ENCODE data around the gene NRIP3.
"Not testable (repeated sequence)": the region's sequence is repeated elsewhere in the genome, so short reads cannot be mapped to it uniquely, and the experiment has no call there.

The NRIP3 gene

DNA sequence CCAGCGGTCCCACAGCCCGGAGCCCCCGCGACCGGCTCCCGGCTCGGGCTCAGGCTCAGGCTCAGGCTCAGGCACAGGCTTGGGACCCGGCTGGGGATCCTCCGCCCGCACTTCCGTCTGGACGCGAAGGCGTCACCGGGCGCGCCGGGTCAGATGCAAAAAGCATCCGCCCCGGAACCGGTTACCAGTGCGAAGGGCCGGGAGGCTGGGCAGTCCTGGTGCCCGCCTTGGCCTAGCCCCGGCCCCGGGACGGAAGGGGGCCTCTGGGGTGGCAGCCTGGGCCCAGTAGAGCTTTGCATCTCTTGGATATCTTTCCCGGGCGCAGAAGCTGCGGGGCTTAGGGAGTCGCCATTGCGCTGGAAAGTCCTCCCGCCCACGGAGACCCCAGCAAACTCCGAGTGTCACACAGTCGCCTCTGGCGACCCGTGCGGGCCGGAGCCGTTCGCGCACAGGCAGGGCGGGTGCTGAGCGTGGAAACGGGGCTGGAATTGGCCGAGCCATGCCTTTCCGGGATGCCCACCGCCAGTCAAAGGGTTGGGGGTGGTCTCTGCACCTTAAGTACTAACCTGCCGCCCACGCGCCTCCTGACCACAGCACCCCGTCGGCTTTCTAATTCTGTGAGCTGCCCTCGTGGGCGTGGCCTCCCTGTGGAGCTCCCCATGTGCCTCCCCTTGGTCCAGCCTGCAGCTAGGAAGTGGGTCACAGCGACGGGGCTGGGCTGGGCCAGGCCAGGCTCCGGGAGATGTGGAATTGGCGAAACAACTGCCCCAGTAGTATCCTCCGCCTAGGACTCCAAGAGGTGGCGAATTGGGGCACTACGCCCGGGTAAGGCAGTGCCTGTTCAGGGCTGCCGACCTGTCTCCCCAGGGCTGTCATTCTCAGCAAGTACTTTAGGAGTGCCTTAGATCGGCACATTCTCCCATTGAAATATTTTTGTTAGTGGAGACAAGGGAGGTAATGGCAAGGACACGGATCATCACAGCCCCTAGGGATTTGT lies 39.2 kb downstream of the NRIP3 start, which contains the start of gene TMEM9B:
TSS of gene TMEM9B (minus strand) at position 119 of the 997 bp plus-strand sequence. CDS start 129 bp downstream, outside the sequence.
- peak; percentile 69 to 81 for DNase-seq

DNA sequence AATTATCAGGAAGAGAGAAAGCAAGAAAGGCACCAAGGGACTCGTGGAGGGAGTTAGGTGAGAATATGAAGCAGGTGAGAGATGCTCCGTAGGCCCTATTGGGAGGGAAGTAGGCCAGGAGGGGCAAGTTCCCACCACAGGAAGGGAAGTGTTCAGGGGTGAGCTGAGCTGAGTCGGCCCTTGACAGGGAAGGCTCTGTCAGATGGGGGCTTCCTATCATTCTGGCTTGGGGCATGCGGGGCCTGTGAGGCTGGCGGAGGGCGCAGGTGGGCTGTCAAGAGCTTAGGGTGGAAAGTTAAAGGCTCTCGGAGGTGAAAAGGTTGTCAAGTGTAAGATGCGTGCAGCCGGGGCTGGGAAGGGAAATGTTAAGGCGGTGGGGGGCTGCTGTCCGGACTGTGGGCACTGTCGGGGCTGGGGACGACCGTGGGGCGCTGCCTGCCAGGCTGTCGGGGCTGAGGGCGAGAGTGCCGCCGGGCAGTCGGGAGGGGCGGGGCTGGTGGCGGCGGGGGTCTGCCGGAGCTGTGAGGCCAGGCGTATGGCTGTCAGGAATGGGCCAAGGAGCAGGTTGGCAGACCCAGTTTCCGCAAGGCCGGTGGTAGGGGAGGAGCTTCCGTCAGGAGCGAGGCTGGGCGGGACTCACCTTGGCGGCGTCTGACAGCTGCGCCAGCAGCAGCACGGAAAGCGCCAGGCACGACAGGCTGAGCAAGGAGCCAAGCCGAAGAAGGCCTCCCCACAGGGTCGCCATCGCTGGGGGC lies 40.1 kb downstream of the NRIP3 start:
- DNase-seq, result peak in 1 of 2 experiments; percentile 62

GRCh38 chr11:8962841-8963240 lies 41.0 kb downstream of the NRIP3 start:
- no peak for DNase-seq

- no peak for DNase-seq
These were observed 42.4 kb downstream of the NRIP3 start for GRCh38 chr11:8961401-8961800.

DNA sequence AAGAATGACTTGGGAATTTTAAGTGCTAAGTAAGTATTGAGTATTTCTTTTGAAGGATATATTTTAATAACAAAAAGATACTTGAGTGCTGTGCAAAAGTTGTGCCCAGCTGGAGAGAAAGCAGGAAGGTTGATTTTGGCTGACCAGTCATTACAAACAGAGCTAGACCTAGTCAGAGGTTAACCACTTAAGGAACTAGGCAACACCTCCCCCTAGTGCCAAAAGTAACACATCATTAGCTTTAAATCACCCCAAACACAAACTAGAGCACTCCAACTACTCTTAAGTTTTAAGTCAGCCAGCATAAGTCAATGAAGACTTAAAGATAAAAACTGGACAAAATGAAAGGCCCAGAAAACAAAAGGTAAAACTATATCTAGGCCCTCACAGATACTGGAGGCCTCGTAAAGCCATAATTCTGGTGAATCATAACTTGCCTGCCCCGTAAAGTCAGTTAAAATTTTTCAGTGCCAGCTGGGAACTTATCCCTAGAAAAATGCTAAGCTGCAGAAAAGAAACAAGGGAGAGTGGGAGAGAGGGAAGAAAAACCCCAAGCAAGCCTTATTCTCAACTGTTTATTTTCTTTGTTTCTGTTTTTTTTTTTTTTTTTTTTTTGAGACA lies 44.1 kb downstream of the NRIP3 start:
- DNase-seq, result peak; percentile 16 to 48

DNA sequence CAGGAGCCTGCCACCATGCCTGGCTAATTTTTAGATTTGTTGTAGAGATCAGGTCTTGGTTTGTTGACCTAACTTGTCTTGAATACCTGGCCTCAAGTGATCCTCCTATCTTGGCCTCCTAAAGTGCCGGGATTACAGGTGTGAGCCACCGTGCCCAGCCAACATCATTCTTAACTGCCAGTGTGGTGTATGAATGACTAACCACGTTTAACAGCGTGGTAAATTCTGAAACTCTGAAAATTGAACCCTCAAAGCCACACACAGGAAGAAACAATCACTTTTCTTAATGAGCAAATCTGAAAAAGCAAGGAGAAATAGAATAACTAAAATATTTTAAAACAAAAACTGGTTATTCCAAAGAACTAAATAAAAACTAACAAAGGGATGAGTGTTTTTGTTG lies 46.9 kb downstream of the NRIP3 start:
- no peak for DNase-seq

GRCh38 chr11:8948886-8949285 lies 54.9 kb downstream of the NRIP3 start:
- DNase-seq, result peak; percentile 84 to 90

- DNase-seq, result no peak
These were observed 56.4 kb downstream of the NRIP3 start for GRCh38 chr11:8947230-8947943.

- DNase-seq, result no peak
These were observed 61.2 kb downstream of the NRIP3 start, which contains the start of gene ASCL3 for GRCh38 chr11:8942518-8943066. Gene ASCL3, minus strand, starts transcription at chr11:8943016. Its CDS starts 4,855 bp downstream, at chr11:8938161.

DNA sequence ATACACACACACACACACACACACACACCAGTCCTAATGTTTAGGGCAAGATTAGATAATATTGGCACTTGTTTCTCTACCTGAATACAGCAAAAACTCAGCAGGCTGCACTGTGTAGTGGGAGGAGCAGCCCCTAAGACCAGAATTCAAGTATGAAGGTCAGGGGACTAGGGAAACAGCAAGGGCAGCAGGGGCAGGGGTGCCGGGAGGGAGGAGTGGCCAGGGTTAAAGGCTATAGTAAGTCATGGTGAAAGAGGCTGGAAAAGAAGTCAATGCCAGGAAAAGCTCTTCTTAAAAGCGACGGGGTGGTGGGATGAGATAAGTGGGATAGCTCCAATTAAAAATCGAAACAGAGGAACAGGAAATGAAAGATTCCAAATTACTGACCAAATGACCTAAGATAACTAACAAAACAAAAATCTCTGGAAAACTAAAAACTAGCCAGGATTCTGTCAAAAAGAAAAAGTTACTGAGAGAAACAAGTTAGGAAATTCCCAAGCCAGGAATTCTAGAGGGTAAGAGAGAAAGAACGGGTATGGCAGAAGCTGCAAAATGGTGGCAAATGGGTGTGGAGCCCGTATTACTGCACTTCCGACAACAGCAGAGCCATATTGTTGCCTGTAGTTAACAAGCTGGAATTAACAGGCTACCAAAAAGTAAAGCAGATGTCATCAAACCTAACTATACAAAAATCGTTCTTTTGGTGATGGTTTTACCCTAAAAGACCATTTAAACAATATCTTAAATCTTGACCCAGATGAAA lies 62.3 kb downstream of the NRIP3 start:
- no peak for DNase-seq

DNA sequence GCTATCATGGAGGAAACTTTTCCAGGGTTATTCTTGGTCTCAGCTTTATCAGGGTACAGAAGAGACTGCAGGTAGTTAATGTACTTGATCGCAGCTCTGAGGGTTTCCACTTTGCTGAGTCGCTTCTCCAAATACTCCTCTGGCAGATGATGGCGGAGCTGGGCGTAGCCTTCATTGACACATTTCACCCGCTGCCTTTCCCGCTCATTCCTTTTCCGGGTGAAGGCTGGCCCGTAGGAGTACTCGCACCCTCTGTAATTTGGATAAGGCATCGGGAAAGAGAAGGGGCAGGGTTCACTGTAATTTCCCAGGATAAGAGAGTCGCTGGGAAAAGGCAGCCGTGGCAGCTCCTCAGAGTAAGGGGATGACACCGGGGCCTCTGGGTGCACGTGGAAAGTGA lies 66.1 kb downstream of the NRIP3 start:
- DNase-seq, result no peak

GRCh38 chr11:8937159-8937558 lies 66.6 kb downstream of the NRIP3 start:
- no peak for DNase-seq

DNA sequence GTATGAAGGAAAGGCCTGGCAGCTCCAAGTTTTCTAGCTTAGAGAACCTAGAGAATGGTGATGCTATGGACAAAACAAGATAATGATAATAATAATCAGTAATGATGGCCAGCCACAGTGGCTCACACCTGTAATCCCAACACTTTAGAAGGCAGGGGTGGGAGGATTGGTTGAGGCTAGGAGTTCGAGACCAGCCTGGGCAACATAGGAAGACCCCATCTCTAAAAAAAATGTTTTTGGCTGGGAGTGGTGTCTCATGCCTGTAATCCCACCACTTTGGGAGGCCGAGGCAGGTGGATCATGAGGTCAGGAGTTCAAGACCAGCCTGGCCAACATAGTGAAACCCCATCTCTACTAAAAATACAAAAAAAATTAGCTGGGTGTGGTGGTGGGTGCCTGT lies 68.0 kb downstream of the NRIP3 start:
- DNase-seq, result not testable (repeated sequence)

DNA sequence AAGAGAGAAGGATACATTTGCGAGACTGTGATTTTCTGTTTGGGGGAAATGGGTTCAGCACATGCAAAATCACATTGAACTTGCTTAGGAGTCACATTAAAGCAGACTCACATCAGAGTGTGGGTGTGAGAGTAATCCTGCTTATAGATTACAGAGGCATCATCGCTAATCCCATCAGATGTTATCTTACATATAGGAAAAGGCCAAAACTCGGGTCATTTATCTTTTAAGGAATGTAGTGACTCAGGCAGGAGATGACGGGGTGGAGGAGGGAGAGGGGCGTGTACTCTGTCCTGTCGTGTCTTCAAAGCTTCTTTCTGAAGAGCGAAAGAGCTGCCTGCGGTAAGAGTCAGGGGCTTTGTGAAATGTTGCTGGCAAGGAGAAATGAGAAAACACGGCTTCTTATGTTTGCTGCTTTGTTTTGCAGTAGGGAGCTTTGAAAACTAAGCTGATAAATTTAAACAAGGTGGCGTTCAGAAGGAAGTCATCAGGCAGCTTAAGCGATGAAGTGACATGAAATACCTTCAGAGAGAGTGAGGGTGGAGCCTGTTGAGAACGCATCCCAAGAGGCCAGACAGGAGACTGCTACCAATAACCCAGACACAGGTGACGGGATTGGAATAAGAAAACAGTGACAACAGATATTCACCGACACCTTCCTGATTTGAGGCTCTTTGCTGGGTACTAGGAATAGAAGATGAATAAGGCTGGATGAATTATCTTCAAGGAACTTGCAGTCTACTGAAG lies 68.9 kb downstream of the NRIP3 start:
- DNase-seq, result no peak

DNA sequence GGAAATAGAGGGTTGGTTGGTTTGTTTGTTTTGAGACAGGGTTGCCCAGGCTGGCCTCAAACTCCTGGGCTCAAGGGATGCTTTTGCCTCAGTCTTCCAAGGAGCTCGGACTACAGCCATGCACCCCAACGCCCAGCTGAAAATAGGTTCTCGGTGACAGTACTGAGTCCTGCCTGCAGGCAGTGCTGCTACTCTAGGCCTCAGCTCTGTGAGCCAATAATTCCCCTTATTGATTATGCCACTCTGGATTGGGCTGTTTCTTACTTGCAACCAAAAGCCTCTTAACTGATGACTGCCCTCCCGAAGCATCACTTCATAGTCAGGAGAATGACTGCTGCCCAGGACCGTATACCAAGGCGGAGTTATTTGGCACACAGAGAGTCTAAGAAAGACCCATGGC lies 69.9 kb downstream of the NRIP3 start:
- no peak for DNase-seq

GRCh38 chr11:8932564-8933180 lies 71.1 kb downstream of the NRIP3 start, which contains the start of gene C11orf16:
Gene C11orf16, minus strand, starts transcription at chr11:8932947. Its CDS starts 639 bp downstream, at chr11:8932308.
- no peak for DNase-seq

Measured in NCI-H1930 (cell line).